A673 (cell line): ENCODE measurements around the gene TNNT1.

Experiments
- EZH2 ChIP-seq: fragments of 200-600 bp; sonication (generic); IDR thresholded peaks from 2 replicates; pipeline ENCODE4 v1.6.1; 2017; ENCODE audit warnings: borderline replicate concordance, low read depth, mild to moderate bottlenecking, mixed read lengths, antibody characterized with exemption, low read length; ENCODE audit not compliant: poor library complexity, severe bottlenecking
- TF ChIP-seq, protein P1 (sequence below): fragments of 300-800, 200-600 bp; sonication (generic); conservative IDR thresholded peaks from 2 replicates; pipeline ENCODE4 v1.5.1; 2017; ENCODE audit warnings: low read depth, mild to moderate bottlenecking, antibody characterized with exemption, low read length, moderate library complexity, mixed read lengths

DNA sequence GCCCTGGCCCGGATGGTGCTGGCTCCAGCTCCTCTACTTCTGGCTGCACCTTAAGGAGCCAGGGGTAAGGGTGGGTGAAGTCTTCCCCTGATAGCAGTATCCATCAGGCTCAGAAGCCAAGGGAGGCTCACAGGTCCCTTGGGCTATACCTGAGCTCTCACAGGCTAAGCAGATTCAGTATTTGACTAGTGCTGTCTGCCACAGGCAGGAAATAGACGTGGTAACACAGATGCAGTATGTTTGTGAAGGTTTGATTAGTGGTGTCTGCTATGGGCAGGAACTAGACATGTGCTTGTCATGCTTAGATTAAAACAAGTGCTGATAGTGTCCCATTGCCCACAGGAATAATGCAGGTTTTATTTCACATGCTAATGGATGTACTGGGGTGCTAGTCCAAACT is 27.1 kb upstream of the TNNT1 start:
- TF ChIP-seq, protein P1, sequence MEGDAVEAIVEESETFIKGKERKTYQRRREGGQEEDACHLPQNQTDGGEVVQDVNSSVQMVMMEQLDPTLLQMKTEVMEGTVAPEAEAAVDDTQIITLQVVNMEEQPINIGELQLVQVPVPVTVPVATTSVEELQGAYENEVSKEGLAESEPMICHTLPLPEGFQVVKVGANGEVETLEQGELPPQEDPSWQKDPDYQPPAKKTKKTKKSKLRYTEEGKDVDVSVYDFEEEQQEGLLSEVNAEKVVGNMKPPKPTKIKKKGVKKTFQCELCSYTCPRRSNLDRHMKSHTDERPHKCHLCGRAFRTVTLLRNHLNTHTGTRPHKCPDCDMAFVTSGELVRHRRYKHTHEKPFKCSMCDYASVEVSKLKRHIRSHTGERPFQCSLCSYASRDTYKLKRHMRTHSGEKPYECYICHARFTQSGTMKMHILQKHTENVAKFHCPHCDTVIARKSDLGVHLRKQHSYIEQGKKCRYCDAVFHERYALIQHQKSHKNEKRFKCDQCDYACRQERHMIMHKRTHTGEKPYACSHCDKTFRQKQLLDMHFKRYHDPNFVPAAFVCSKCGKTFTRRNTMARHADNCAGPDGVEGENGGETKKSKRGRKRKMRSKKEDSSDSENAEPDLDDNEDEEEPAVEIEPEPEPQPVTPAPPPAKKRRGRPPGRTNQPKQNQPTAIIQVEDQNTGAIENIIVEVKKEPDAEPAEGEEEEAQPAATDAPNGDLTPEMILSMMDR: no peak
- no peak for TF ChIP-seq EZH2
